Peyer's patch (tissue), 4 donors: ENCODE measurements around the gene SLC22A31. TPM values are rescaled to one million over a fixed set of nuclear protein-coding genes. Genes with fewer than 3 reads are reported as not detected.

Source experiments
- DNase-seq, 3 donors: peaks; one replicate each; pipeline ENCODE4 v3.0.0-alpha.2; 2017 to 2019
- H3K27ac ChIP-seq, 4 donors: fragments of 200-600 bp; sonication (generic); one replicate each; pipeline ENCODE4 v1.5.1; 2016 to 2019
- H3K27me3 ChIP-seq, 2 donors: fragments of 200-600 bp; sonication (generic); one replicate each; pipeline ENCODE4 v1.5.1; 2019
- H3K36me3 ChIP-seq, 3 donors: fragments of 200-600 bp; sonication (generic); one replicate each; pipeline ENCODE4 v1.5.1; 2016 to 2019
- H3K4me1 ChIP-seq, 4 donors: fragments of 200-600 bp; sonication (generic); one replicate each; pipeline ENCODE4 v1.5.1; 2016 to 2019
- H3K4me3 ChIP-seq, 4 donors: fragments of 200-600 bp; sonication (generic); 1 replicate in 3 of 4; 2 replicates in 1 of 4; pipeline ENCODE4 v1.5.1; 2016 to 2019; ENCODE audit warnings: mild to moderate bottlenecking in 1 of 4
- H3K9me3 ChIP-seq, 4 donors: fragments of 200-600 bp; sonication (generic); one replicate each; pipeline ENCODE4 v1.5.1; 2016 to 2019; ENCODE audit warnings: mild to moderate bottlenecking in 1 of 4
- CTCF ChIP-seq, 6 experiments: fragments of 450-650 bp in 4 of 6; fragments of 200-600 bp in 2 of 6; sonication (generic) in 1 of 6; IDR thresholded peaks; one replicate each; pipeline ENCODE4 v1.5.1; 2017 to 2019; ENCODE audit warnings: antibody characterized with exemption in 6 of 6, mild to moderate bottlenecking in 3 of 6, moderate library complexity in 1 of 6
- POLR2A ChIP-seq, 2 donors: fragments of 450-650 bp; IDR thresholded peaks; one replicate each; pipeline ENCODE4 v1.5.1; 2017; ENCODE audit warnings: antibody characterized with exemption in 2 of 2, mild to moderate bottlenecking in 2 of 2, moderate library complexity in 2 of 2
- total RNA-seq, 4 donors: library from RNA; depleted of rRNA; stranded (reverse); fragments of >200 nt; gene quantifications; one replicate each; pipeline ENCODE4 v1.1.0, GENCODE V29; 2016

Gene SLC22A31
- total RNA-seq, 4 donors from 2014 or later = 0.53 to 0.67 TPM; not detected in 2

- DNase-seq = no peak
- Histone ChIP-seq H3K27ac (no peak overlapping the region), H3K27me3 (no peaks in the 10 kb centered on the region), H3K4me3 (no peak overlapping the region), H3K36me3 (peaks cover 0 to 51% (median 0%) of the 10 kb centered on the region in 3 donors), H3K4me1 (no peaks in the 10 kb centered on the region), H3K9me3 (no peaks in the 10 kb centered on the region)
- TF ChIP-seq POLR2A (IDR thresholded peaks at IDR 0.05) = no peak
These were observed 31.8 kb upstream of the SLC22A31 start for GRCh38 chr16:89232107-89232506.

- no peaks in the 10 kb centered on the region for H3K9me3 ChIP-seq
- peaks cover 0 to 70% (median 0%) of the 10 kb centered on the region in 3 donors for H3K36me3 ChIP-seq
These were observed 29.9 kb upstream of the SLC22A31 start for GRCh38 chr16:89230255-89230654.

GRCh38 chr16:89224665-89225064 is 24.3 kb upstream of the SLC22A31 start:
- peaks cover 0 to 68% (median 0%) of the 10 kb centered on the region in 3 donors for H3K36me3 ChIP-seq
- H3K4me3 ChIP-seq = no peak overlapping the region
- H3K27ac ChIP-seq = no peak overlapping the region
- H3K9me3 ChIP-seq = no peaks in the 10 kb centered on the region
- DNase-seq = no peak
- TF ChIP-seq CTCF (IDR thresholded peaks at IDR 0.05) (no peak), POLR2A (IDR thresholded peaks at IDR 0.05) (no peak)
- H3K4me1 ChIP-seq = peaks cover 0 to under 1% (median 0%) of the 10 kb centered on the region in 4 donors
- H3K27me3 ChIP-seq = no peaks in the 10 kb centered on the region

More at GRCh38 chr16:89230255-89230654, 29.9 kb upstream of the SLC22A31 start:
- Histone ChIP-seq H3K4me3 (no peak overlapping the region), H3K27me3 (no peaks in the 10 kb centered on the region), H3K4me1 (no peaks in the 10 kb centered on the region), H3K27ac (no peak overlapping the region)
- DNase-seq = no peak
- no peak for TF ChIP-seq CTCF (IDR thresholded peaks at IDR 0.05)
- no peak for TF ChIP-seq POLR2A (IDR thresholded peaks at IDR 0.05)

- Histone ChIP-seq H3K27ac (no peak overlapping the region), H3K4me1 (peaks cover 0 to 11% (median 0%) of the 10 kb centered on the region in 4 donors), H3K4me3 (no peak overlapping the region), H3K9me3 (no peaks in the 10 kb centered on the region), H3K27me3 (no peaks in the 10 kb centered on the region), H3K36me3 (peaks cover 0 to 59% (median 0%) of the 10 kb centered on the region in 3 donors)
- DNase-seq = no peak
- no peak for TF ChIP-seq CTCF (IDR thresholded peaks at IDR 0.05)
- no peak for TF ChIP-seq POLR2A (IDR thresholded peaks at IDR 0.05)
These were observed 22.6 kb upstream of the SLC22A31 start for GRCh38 chr16:89222931-89223330.

GRCh38 chr16:89221604-89222003 is 21.3 kb upstream of the SLC22A31 start:
- H3K4me3 ChIP-seq = no peak overlapping the region
- TF ChIP-seq CTCF (IDR thresholded peaks at IDR 0.05) (no peak), POLR2A (IDR thresholded peaks at IDR 0.05) (no peak)
- no peak for DNase-seq
- H3K27ac ChIP-seq = no peak overlapping the region
- H3K9me3 ChIP-seq = no peaks in the 10 kb centered on the region
- no peaks in the 10 kb centered on the region for H3K27me3 ChIP-seq
- peaks cover 0 to 11% (median 0%) of the 10 kb centered on the region in 4 donors for H3K4me1 ChIP-seq
- H3K36me3 ChIP-seq = peaks cover 0 to 45% (median 0%) of the 10 kb centered on the region in 3 donors

GRCh38 chr16:89219365-89219764 is 19.0 kb upstream of the SLC22A31 start:
- peaks cover 0 to 31% (median 0%) of the 10 kb centered on the region in 3 donors for H3K36me3 ChIP-seq
- DNase-seq = no peak

More at GRCh38 chr16:89219365-89219764, 19.0 kb upstream of the SLC22A31 start:
- Histone ChIP-seq H3K4me1 (peaks cover 0 to 17% (median 2%) of the 10 kb centered on the region in 4 donors), H3K4me3 (no peak overlapping the region), H3K9me3 (no peaks in the 10 kb centered on the region), H3K27ac (no peak overlapping the region), H3K27me3 (no peaks in the 10 kb centered on the region)
- TF ChIP-seq CTCF (IDR thresholded peaks at IDR 0.05) (no peak), POLR2A (IDR thresholded peaks at IDR 0.05) (no peak)
